ENCODE measurements around the gene IFNGR1.
"Not testable (repeated sequence)": the region's sequence is repeated elsewhere in the genome, so short reads cannot be mapped to it uniquely, and the experiment has no call there.

Gene IFNGR1

GRCh38 chr6:137210903-137211302 lies 8.3 kb downstream of the IFNGR1 start:
- no peak for DNase-seq

- no peak for DNase-seq
Measured at GRCh38 chr6:137208279-137208678, 10.9 kb downstream of the IFNGR1 start.

- DNase-seq: not testable (repeated sequence)
Measured at GRCh38 chr6:137207457-137207856, 11.7 kb downstream of the IFNGR1 start.

GRCh38 chr6:137206577-137206976 lies 12.6 kb downstream of the IFNGR1 start:
- DNase-seq: no peak

- no peak for DNase-seq
Measured at GRCh38 chr6:137203256-137203655, 15.9 kb downstream of the IFNGR1 start.

- DNase-seq: no peak
Measured at GRCh38 chr6:137202078-137202477, 17.1 kb downstream of the IFNGR1 start.

GRCh38 chr6:137201006-137201405 lies 18.2 kb downstream of the IFNGR1 start:
- DNase-seq: no peak

- DNase-seq: no peak
Measured at GRCh38 chr6:137200288-137200687, 18.9 kb downstream of the IFNGR1 start.

GRCh38 chr6:137197684-137198645 lies 21.2 kb downstream of the IFNGR1 start:
- no peak for DNase-seq

GRCh38 chr6:137193256-137194070 lies 25.7 kb downstream of the IFNGR1 start:
- no peak for DNase-seq

GRCh38 chr6:137192821-137193220 lies 26.4 kb downstream of the IFNGR1 start:
- DNase-seq: no peak

GRCh38 chr6:137191670-137192069 lies 27.5 kb downstream of the IFNGR1 start:
- DNase-seq: no peak

GRCh38 chr6:137191236-137191635 lies 27.9 kb downstream of the IFNGR1 start:
- DNase-seq: no peak

GRCh38 chr6:137190583-137191094 lies 28.5 kb downstream of the IFNGR1 start:
- no peak for DNase-seq

- DNase-seq: no peak
Measured at GRCh38 chr6:137188855-137189254, 30.3 kb downstream of the IFNGR1 start.

- DNase-seq: no peak
Measured at GRCh38 chr6:137185290-137185689, 33.9 kb downstream of the IFNGR1 start.

- no peak for DNase-seq
Measured at GRCh38 chr6:137182654-137183073, 36.5 kb downstream of the IFNGR1 start.

- no peak for DNase-seq
Measured at GRCh38 chr6:137181891-137182653, 37.1 kb downstream of the IFNGR1 start.

GRCh38 chr6:137177611-137178010 lies 41.6 kb downstream of the IFNGR1 start:
- DNase-seq: no peak

GRCh38 chr6:137176729-137177128 lies 42.5 kb downstream of the IFNGR1 start:
- DNase-seq: no peak

- DNase-seq: no peak
Measured at GRCh38 chr6:137175868-137176245, 43.3 kb downstream of the IFNGR1 start.

- DNase-seq: no peak
Measured at GRCh38 chr6:137175157-137175867, 43.9 kb downstream of the IFNGR1 start.

Data from NCI-H2029 (cell line).